ENCODE data around the gene BANK1.

BANK1 gene

GRCh38 chr4:101784957-101785356 lies 5.6 kb upstream of the BANK1 start:
- Histone ChIP-seq H3K4me2 (ENCODE audit: low read length) (no peak overlapping the region), H3K27me3 (ENCODE audit: control insufficient read depth, insufficient read depth, low read length) (no peaks in the 10 kb centered on the region), H3K4me3 (ENCODE audit: low read length) (no peak overlapping the region), H3K4me1 (ENCODE audit: control insufficient read depth, insufficient read depth, low read length) (no peaks in the 10 kb centered on the region), H3K36me3 (ENCODE audit: insufficient read depth, low read length) (no peaks in the 10 kb centered on the region), H3K9me3 (replicated peaks; ENCODE audit: low read length) (no peaks in the 10 kb centered on the region), H3K9ac (ENCODE audit: low read depth, low read length) (no peak overlapping the region)

- H3K9ac ChIP-seq (ENCODE audit: low read depth, low read length), result no peak overlapping the region
- H3K4me1 ChIP-seq (ENCODE audit: control insufficient read depth, insufficient read depth, low read length), result no peaks in the 10 kb centered on the region
- no peaks in the 10 kb centered on the region for H3K27me3 ChIP-seq (ENCODE audit: control insufficient read depth, insufficient read depth, low read length)
- H3K9me3 ChIP-seq (replicated peaks; ENCODE audit: low read length), result no peaks in the 10 kb centered on the region
- no peak overlapping the region for H3K4me2 ChIP-seq (ENCODE audit: low read length)
- H3K36me3 ChIP-seq (ENCODE audit: insufficient read depth, low read length), result no peaks in the 10 kb centered on the region
- no peak overlapping the region for H3K4me3 ChIP-seq (ENCODE audit: low read length)
Measured at GRCh38 chr4:101785486-101785885, 5.0 kb upstream of the BANK1 start.

GRCh38 chr4:101787701-101788316 lies 2.7 kb upstream of the BANK1 start:
- Histone ChIP-seq H3K27me3 (ENCODE audit: control insufficient read depth, insufficient read depth, low read length) (no peaks in the 10 kb centered on the region), H3K4me1 (ENCODE audit: control insufficient read depth, insufficient read depth, low read length) (no peaks in the 10 kb centered on the region), H3K9me3 (replicated peaks; ENCODE audit: low read length) (no peaks in the 10 kb centered on the region), H3K4me2 (ENCODE audit: low read length) (no peak overlapping the region), H3K9ac (ENCODE audit: low read depth, low read length) (no peak overlapping the region), H3K36me3 (ENCODE audit: insufficient read depth, low read length) (no peaks in the 10 kb centered on the region), H3K4me3 (ENCODE audit: low read length) (no peak overlapping the region)

- no peaks in the 10 kb centered on the region for H3K4me1 ChIP-seq (ENCODE audit: control insufficient read depth, insufficient read depth, low read length)
- H3K4me2 ChIP-seq (ENCODE audit: low read length), result peak overlapping the region; percentile 75
- peak overlapping the region; percentile 62 for H3K9ac ChIP-seq (ENCODE audit: low read depth, low read length)
Measured at GRCh38 chr4:101791182-101791558, 640 bp downstream of the BANK1 start.

DNA sequence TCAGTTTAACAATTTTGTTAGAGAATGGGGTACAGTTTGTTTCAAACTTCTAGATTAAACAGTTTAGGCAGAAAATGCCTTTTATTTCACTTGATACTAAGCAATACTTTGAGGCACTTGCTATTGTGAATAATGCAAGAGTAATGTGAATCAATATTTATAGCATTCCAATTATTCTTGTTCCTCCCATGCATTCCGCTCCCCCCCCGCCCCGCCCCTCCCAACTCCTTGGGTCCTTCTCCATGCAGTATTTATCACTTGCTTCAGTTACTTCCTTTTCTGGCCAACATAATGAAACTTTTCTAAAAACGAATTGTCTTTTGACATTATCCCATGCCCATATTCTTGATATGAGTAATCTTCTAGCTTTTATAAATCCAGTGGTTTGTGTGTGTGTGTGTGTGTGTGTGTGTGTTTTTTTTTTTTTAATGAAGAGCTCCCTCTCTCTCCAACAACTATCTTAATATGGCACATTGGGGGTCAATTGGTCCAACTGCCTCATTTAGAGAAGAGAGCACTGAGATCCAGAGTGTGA lies 1.6 kb downstream of the BANK1 start:
- H3K9me3 ChIP-seq (replicated peaks; ENCODE audit: low read length), result no peaks in the 10 kb centered on the region
- H3K4me1 ChIP-seq (ENCODE audit: control insufficient read depth, insufficient read depth, low read length), result no peaks in the 10 kb centered on the region
- H3K9ac ChIP-seq (ENCODE audit: low read depth, low read length), result no peak overlapping the region
- H3K4me3 ChIP-seq (ENCODE audit: low read length), result no peak overlapping the region
- no peaks in the 10 kb centered on the region for H3K36me3 ChIP-seq (ENCODE audit: insufficient read depth, low read length)
- H3K4me2 ChIP-seq (ENCODE audit: low read length), result no peak overlapping the region
- H3K27me3 ChIP-seq (ENCODE audit: control insufficient read depth, insufficient read depth, low read length), result no peaks in the 10 kb centered on the region

More at GRCh38 chr4:101791182-101791558, 640 bp downstream of the BANK1 start:
- no peaks in the 10 kb centered on the region for H3K9me3 ChIP-seq (replicated peaks; ENCODE audit: low read length)
- H3K4me3 ChIP-seq (ENCODE audit: low read length), result peak overlapping the region; percentile 67
- H3K36me3 ChIP-seq (ENCODE audit: insufficient read depth, low read length), result no peaks in the 10 kb centered on the region
- no peaks in the 10 kb centered on the region for H3K27me3 ChIP-seq (ENCODE audit: control insufficient read depth, insufficient read depth, low read length)

GRCh38 chr4:101793397-101793796 lies 2.9 kb downstream of the BANK1 start:
- no peaks in the 10 kb centered on the region for H3K4me1 ChIP-seq (ENCODE audit: control insufficient read depth, insufficient read depth, low read length)
- no peaks in the 10 kb centered on the region for H3K9me3 ChIP-seq (replicated peaks; ENCODE audit: low read length)
- H3K4me2 ChIP-seq (ENCODE audit: low read length), result no peak overlapping the region
- no peaks in the 10 kb centered on the region for H3K36me3 ChIP-seq (ENCODE audit: insufficient read depth, low read length)
- no peaks in the 10 kb centered on the region for H3K27me3 ChIP-seq (ENCODE audit: control insufficient read depth, insufficient read depth, low read length)
- no peak overlapping the region for H3K4me3 ChIP-seq (ENCODE audit: low read length)
- H3K9ac ChIP-seq (ENCODE audit: low read depth, low read length), result no peak overlapping the region

DNA sequence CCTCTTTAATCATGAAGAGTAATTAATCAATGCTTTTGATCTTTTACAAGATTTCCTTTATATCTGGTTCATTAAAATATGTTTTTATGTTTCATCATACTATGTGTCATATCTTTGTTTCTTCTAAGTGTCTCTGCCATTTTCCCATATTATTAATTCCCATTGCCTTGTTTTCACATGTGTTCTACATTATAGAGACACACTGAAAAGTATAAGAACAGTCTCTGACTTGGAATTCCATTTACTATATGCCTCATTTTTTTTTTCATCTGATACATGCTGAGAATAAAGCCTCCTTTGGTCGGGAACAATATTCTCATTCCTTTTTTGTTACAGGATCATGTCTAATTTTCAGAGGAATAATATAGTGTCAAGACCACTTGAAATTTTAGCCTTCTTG lies 4.3 kb downstream of the BANK1 start:
- no peaks in the 10 kb centered on the region for H3K4me1 ChIP-seq (ENCODE audit: control insufficient read depth, insufficient read depth, low read length)

DNA sequence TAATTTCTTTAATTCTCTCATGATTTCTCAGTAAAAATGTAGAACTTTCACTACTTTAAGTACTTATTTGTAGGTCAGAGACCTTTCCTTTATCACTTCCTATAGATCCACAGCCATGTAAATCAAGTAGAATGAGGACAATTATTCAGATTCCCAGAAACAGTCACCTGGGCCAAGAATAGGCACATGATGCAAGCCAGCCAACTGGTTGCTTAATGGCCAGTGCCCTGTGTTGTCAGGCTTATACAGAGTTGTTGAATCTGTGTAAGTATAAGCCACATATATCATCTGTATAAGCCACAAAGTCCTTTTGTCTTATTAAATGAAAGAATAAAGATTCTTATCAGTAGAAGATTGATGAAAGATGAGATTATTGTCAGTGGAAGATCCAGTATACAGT lies 5.2 kb downstream of the BANK1 start:
- H3K36me3 ChIP-seq (ENCODE audit: insufficient read depth, low read length), result no peaks in the 10 kb centered on the region
- H3K9me3 ChIP-seq (replicated peaks; ENCODE audit: low read length), result no peaks in the 10 kb centered on the region
- H3K9ac ChIP-seq (ENCODE audit: low read depth, low read length), result no peak overlapping the region
- H3K4me1 ChIP-seq (ENCODE audit: control insufficient read depth, insufficient read depth, low read length), result no peaks in the 10 kb centered on the region
- no peak overlapping the region for H3K4me3 ChIP-seq (ENCODE audit: low read length)
- no peak overlapping the region for H3K4me2 ChIP-seq (ENCODE audit: low read length)
- no peaks in the 10 kb centered on the region for H3K27me3 ChIP-seq (ENCODE audit: control insufficient read depth, insufficient read depth, low read length)

More for the DNA sequence above, 4.3 kb downstream of the BANK1 start:
- Histone ChIP-seq H3K36me3 (ENCODE audit: insufficient read depth, low read length) (no peaks in the 10 kb centered on the region), H3K27me3 (ENCODE audit: control insufficient read depth, insufficient read depth, low read length) (no peaks in the 10 kb centered on the region), H3K9ac (ENCODE audit: low read depth, low read length) (no peak overlapping the region), H3K4me3 (ENCODE audit: low read length) (no peak overlapping the region), H3K4me2 (ENCODE audit: low read length) (no peak overlapping the region), H3K9me3 (replicated peaks; ENCODE audit: low read length) (no peaks in the 10 kb centered on the region)

- Histone ChIP-seq H3K4me1 (ENCODE audit: control insufficient read depth, insufficient read depth, low read length) (no peaks in the 10 kb centered on the region), H3K9ac (ENCODE audit: low read depth, low read length) (no peak overlapping the region), H3K9me3 (replicated peaks; ENCODE audit: low read length) (no peaks in the 10 kb centered on the region), H3K36me3 (ENCODE audit: insufficient read depth, low read length) (no peaks in the 10 kb centered on the region), H3K4me2 (ENCODE audit: low read length) (no peak overlapping the region), H3K4me3 (ENCODE audit: low read length) (no peak overlapping the region), H3K27me3 (ENCODE audit: control insufficient read depth, insufficient read depth, low read length) (no peaks in the 10 kb centered on the region)
Measured at GRCh38 chr4:101801958-101802357, 11.4 kb downstream of the BANK1 start.

DNA sequence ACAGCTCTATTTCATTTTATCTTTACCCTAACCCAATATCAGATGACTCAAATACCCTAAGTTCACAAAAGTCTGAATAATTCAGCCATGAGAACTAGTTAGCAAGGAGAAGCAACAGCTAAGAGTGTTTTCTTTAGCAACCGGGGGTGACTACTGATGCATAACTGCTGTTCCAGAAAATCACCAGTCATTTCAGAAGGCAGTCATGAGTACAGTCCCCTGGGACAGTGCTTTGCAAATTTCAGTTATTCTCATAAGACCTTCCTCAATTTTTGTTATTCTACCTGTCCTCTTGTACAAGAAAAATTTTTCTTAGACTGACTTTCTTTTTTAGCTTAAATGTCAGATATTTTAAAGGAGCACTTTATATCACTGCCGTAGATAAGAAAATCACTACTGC lies 16.4 kb downstream of the BANK1 start:
- Histone ChIP-seq H3K4me1 (ENCODE audit: control insufficient read depth, insufficient read depth, low read length) (no peaks in the 10 kb centered on the region), H3K27me3 (ENCODE audit: control insufficient read depth, insufficient read depth, low read length) (no peaks in the 10 kb centered on the region), H3K9ac (ENCODE audit: low read depth, low read length) (no peak overlapping the region), H3K9me3 (replicated peaks; ENCODE audit: low read length) (no peaks in the 10 kb centered on the region), H3K4me2 (ENCODE audit: low read length) (no peak overlapping the region), H3K4me3 (ENCODE audit: low read length) (no peak overlapping the region), H3K36me3 (ENCODE audit: insufficient read depth, low read length) (no peaks in the 10 kb centered on the region)

- no peak overlapping the region for H3K9ac ChIP-seq (ENCODE audit: low read depth, low read length)
- H3K4me1 ChIP-seq (ENCODE audit: control insufficient read depth, insufficient read depth, low read length), result no peaks in the 10 kb centered on the region
- no peak overlapping the region for H3K4me2 ChIP-seq (ENCODE audit: low read length)
- no peaks in the 10 kb centered on the region for H3K9me3 ChIP-seq (replicated peaks; ENCODE audit: low read length)
- no peak overlapping the region for H3K4me3 ChIP-seq (ENCODE audit: low read length)
- no peaks in the 10 kb centered on the region for H3K27me3 ChIP-seq (ENCODE audit: control insufficient read depth, insufficient read depth, low read length)
- no peaks in the 10 kb centered on the region for H3K36me3 ChIP-seq (ENCODE audit: insufficient read depth, low read length)
Measured at GRCh38 chr4:101807351-101807750, 16.8 kb downstream of the BANK1 start.

DNA sequence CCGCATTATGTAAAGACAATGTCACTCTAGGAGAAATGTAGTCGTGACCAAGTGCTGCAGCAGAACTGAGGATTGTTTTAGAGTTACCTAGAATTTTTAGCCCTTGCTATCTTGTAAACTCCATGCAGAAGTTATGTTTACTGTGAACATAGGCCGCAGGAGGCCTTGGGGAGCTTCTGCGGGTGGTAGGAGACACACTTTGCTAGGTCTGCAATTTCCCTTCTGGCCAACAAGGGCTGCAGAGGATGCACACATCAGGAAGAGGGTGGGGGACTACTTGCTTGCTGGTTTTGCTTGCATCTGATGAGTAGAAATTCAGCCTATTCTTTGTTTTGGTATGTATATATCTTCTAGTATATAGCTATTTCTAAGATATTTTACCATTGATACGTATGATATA lies 23.1 kb downstream of the BANK1 start:
- Histone ChIP-seq H3K4me1 (ENCODE audit: control insufficient read depth, insufficient read depth, low read length) (no peaks in the 10 kb centered on the region), H3K27me3 (ENCODE audit: control insufficient read depth, insufficient read depth, low read length) (no peaks in the 10 kb centered on the region), H3K4me2 (ENCODE audit: low read length) (no peak overlapping the region), H3K9me3 (replicated peaks; ENCODE audit: low read length) (no peaks in the 10 kb centered on the region), H3K4me3 (ENCODE audit: low read length) (no peak overlapping the region), H3K36me3 (ENCODE audit: insufficient read depth, low read length) (no peaks in the 10 kb centered on the region), H3K9ac (ENCODE audit: low read depth, low read length) (no peak overlapping the region)
